Colonic mucosa (tissue), 4 donors: Measurements from ENCODE around the gene ZNF579. TPM values are rescaled to one million over a fixed set of nuclear protein-coding genes. Genes with fewer than 3 reads are reported as not detected.

ENCODE experiments used
- DNase-seq: peaks from one replicate; pipeline ENCODE4 v3.0.0-alpha.2; 2020
- H3K27ac ChIP-seq: fragments of 200-600 bp; one replicate; pipeline ENCODE4 v1.8.0; 2021
- H3K27me3 ChIP-seq: fragments of 200-600 bp; one replicate; pipeline ENCODE4 v1.8.0; 2021
- H3K36me3 ChIP-seq: fragments of 200-600 bp; one replicate; pipeline ENCODE4 v1.8.0; 2021
- H3K4me1 ChIP-seq: fragments of 200-600 bp; one replicate; pipeline ENCODE4 v1.8.0; 2021; ENCODE audit warnings: mild to moderate bottlenecking
- H3K4me3 ChIP-seq: fragments of 200-600 bp; one replicate; pipeline ENCODE4 v1.8.0; 2021
- H3K9ac ChIP-seq, 2 donors: one replicate each; pipeline ENCODE4 v1.7.0; 2013; ENCODE audit warnings: control low read depth in 2 of 2, low read depth in 2 of 2, low read length in 2 of 2
- H3K9me3 ChIP-seq: fragments of 200-600 bp; one replicate; pipeline ENCODE4 v1.8.0; 2021
- intact Hi-C: fragments of 100-400 bp; cut with DNase I; formaldehyde crosslinking; loops from one replicate; pipeline ENCODE4 v1.14.1; 2022
- total RNA-seq, 2 donors: library from RNA; stranded (reverse); fragmentation: NEBNext Ultra II Directional in 1 of 2; extraction: Animal tissue kit (Norgen Biotek cat#: 25700) in 1 of 2; gene quantifications; one replicate each; pipeline ENCODE4 v1.2.1, GENCODE V29; 2021
- TF ChIP-seq, protein P1 (sequence below): fragments of 200-600 bp; IDR thresholded peaks from one replicate; pipeline ENCODE4 v1.8.0; 2022; ENCODE audit warnings: antibody characterized with exemption, mild to moderate bottlenecking
- donor health status: healthy.
- donor health status: DM: no; HTN: no; CAD: no.
- donor health status: DM: no; HTN: no; CAD: no.

ZNF579 gene
- total RNA-seq, 2 donors from 2014 or later, result 8.0 to 8.7 TPM

DNA sequence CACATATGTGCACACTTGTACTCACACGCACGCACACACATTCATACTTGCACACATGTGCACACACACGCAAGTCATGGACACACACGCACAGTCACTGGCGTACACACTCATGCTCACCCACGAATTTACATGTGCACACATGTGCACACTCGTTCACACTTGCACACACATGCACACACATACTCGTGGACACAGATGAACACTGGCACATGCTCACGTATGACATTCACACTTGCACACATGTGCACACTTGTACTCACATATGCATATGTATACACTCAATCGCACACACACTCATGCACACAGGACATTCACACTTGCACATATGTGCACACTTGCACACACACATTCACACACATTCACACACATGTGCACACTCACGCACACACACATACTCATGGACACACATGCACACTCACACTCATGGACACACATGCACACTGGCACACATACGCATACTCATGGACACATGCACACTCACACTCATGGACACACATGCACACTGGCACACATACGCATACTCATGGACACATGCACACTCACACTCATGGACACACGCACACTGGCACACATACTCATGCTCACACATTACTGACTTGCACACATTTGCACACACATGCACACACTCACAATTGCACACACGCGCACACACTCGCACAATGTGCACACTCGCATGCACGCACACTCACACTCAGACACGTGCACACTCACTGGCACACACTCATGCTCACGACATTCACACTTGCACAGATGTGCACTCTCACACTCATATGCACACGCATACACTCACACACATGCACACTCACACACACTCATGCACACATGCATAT, 53.2 kb downstream of the ZNF579 start:
- no peak overlapping the region for H3K27ac ChIP-seq
- TF ChIP-seq, protein P1, sequence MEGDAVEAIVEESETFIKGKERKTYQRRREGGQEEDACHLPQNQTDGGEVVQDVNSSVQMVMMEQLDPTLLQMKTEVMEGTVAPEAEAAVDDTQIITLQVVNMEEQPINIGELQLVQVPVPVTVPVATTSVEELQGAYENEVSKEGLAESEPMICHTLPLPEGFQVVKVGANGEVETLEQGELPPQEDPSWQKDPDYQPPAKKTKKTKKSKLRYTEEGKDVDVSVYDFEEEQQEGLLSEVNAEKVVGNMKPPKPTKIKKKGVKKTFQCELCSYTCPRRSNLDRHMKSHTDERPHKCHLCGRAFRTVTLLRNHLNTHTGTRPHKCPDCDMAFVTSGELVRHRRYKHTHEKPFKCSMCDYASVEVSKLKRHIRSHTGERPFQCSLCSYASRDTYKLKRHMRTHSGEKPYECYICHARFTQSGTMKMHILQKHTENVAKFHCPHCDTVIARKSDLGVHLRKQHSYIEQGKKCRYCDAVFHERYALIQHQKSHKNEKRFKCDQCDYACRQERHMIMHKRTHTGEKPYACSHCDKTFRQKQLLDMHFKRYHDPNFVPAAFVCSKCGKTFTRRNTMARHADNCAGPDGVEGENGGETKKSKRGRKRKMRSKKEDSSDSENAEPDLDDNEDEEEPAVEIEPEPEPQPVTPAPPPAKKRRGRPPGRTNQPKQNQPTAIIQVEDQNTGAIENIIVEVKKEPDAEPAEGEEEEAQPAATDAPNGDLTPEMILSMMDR, result no peak
- no peaks in the 10 kb centered on the region for H3K9me3 ChIP-seq
- intact Hi-C loops, result no loop called here
- H3K27me3 ChIP-seq, result no peaks in the 10 kb centered on the region
- no peak for DNase-seq
- H3K4me3 ChIP-seq, result no peak overlapping the region
- no peak overlapping the region for H3K9ac ChIP-seq
- no peaks in the 10 kb centered on the region for H3K36me3 ChIP-seq
- H3K4me1 ChIP-seq, result peaks cover 4% of the 10 kb centered on the region

Other genes with a start within 250 kb of the ZNF579 start
- gene KMT5C, start 241.0 kb downstream of the ZNF579 start, total RNA-seq, result 10 to 100 TPM; 14.9 to 24.9 TPM
- 10 to 100 TPM; 12.9 to 15.2 TPM for gene COX6B2, start 226.1 kb downstream of the ZNF579 start, total RNA-seq
- not detected for gene GARIN5B, start 217.6 kb downstream of the ZNF579 start, total RNA-seq
- gene IL11, start 210.4 kb downstream of the ZNF579 start, total RNA-seq, result under 1 TPM in 1 of 2 donors, not detected in 1; 0.64 TPM
- gene TMEM190, start 204.0 kb downstream of the ZNF579 start, total RNA-seq, result not detected
- 10 to 100 TPM; 78.1 to 85.9 TPM for gene TMEM238, start 196.6 kb downstream of the ZNF579 start, total RNA-seq
- 1,000 to 10,000 TPM; 1,447 to 1,819 TPM for gene RPL28, start 194.9 kb downstream of the ZNF579 start, total RNA-seq
- 100 to 1,000 TPM in 1 of 2 donors, 10 to 100 TPM in 1; 43.8 to 147 TPM for gene UBE2S, start 173.1 kb downstream of the ZNF579 start, total RNA-seq
- gene SHISA7, start 137.5 kb downstream of the ZNF579 start, total RNA-seq, result not detected
- 100 to 1,000 TPM in 1 of 2 donors, 10 to 100 TPM in 1; 89.8 to 132 TPM for gene ISOC2, start 119.2 kb downstream of the ZNF579 start, total RNA-seq
- gene C19orf85, start 116.1 kb downstream of the ZNF579 start, total RNA-seq, result not detected
- gene ZNF628, start 104.2 kb downstream of the ZNF579 start, total RNA-seq, result 1 to 10 TPM; 8.6 to 8.9 TPM
- 1 to 10 TPM; 4.9 to 7.7 TPM for gene NAT14, start 95.7 kb downstream of the ZNF579 start, total RNA-seq
- gene SSC5D, start 92.4 kb downstream of the ZNF579 start, total RNA-seq, result 1 to 10 TPM; 2.2 to 7.4 TPM
- gene SBK2, start 43.7 kb downstream of the ZNF579 start, total RNA-seq, result not detected
- not detected for gene SBK3, start 35.3 kb downstream of the ZNF579 start, total RNA-seq
- gene FIZ1, start 18.7 kb upstream of the ZNF579 start, total RNA-seq, result 10 to 100 TPM; 12.2 to 14.5 TPM
- 10 to 100 TPM; 30.4 to 33.9 TPM for gene ZNF524, start 19.4 kb upstream of the ZNF579 start, total RNA-seq
- 10 to 100 TPM; 12.9 to 13.1 TPM for gene ZNF865, start 24.8 kb upstream of the ZNF579 start, total RNA-seq
- 10 to 100 TPM in 1 of 2 donors, 1 to 10 TPM in 1; 9.9 to 10.2 TPM for gene ZNF784, start 43.7 kb upstream of the ZNF579 start, total RNA-seq
- gene ZNF580, start 60.2 kb upstream of the ZNF579 start, total RNA-seq, result 10 to 100 TPM; 18.0 to 28.6 TPM
- 10 to 100 TPM; 16.0 to 20.3 TPM for gene ZNF581, start 62.8 kb upstream of the ZNF579 start, total RNA-seq
- 1 to 10 TPM; 2.6 to 4.8 TPM for gene CCDC106, start 67.4 kb upstream of the ZNF579 start, total RNA-seq
- gene U2AF2, start 74.2 kb upstream of the ZNF579 start, total RNA-seq, result 100 to 1,000 TPM; 146 to 289 TPM
- gene EPN1, start 94.4 kb upstream of the ZNF579 start, total RNA-seq, result 100 to 1,000 TPM; 257 to 259 TPM
- gene NLRP9, start 157.6 kb upstream of the ZNF579 start, total RNA-seq, result not detected
- not detected for gene RFPL4A, start 178.2 kb upstream of the ZNF579 start, total RNA-seq
- not detected for gene RFPL4AL1, start 188.3 kb upstream of the ZNF579 start, total RNA-seq